ENCODE data around the gene LTBR. TPM values are rescaled to one million over a fixed set of nuclear protein-coding genes. Genes with fewer than 3 reads are reported as not detected.

LTBR gene
- total and polyA plus RNA-seq, 10 of the 15 experiments (the other 5 are each of a cell fraction or from before 2014, with no cell fraction given): 0.24 to 0.44 TPM; not detected in 8

DNA sequence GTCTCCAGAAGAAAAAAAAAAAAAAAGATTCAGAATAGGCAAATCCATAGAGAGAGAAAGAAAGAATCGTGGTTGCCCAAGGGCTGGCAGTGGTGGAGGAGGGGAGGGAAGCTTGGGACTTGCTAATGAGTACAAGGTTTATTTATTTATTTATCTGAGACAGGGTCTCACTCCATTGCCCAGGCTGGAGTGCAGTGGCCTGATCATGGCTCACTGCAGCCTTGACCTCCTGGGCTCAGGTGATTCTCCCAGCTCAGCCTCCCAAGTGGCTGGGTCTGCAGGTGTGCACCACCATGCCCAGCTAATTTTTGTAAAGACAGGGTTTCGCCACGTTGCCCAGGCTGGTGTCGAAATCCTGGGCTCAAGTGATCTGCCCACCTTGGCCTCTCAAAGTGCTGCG, 32.3 kb upstream of the LTBR start (continued):
- no peak for TF ChIP-seq ZBTB11 (CRISPR knock-in tag; IDR thresholded peaks at IDR 0.05)
- TF ChIP-seq IKZF1 (conservative IDR thresholded peaks at IDR 0.05): no peak
- TF ChIP-seq SUZ12 (IDR thresholded peaks at IDR 0.05; ENCODE audit: unreplicated experiment): no peak

GRCh38 chr12:6352193-6353173, 31.5 kb upstream of the LTBR start:
- RAD21 ChIA-PET (ENCODE audit: unreplicated experiment): no interaction called here
- no peak for DNase-seq (ENCODE audit: low read depth, low spot score)
- Histone ChIP-seq H3K9ac (ENCODE audit: control insufficient read depth, insufficient read depth, low read length) (no peak overlapping the region), H3K4me3 (no peak overlapping the region), H3K9me3 (replicated peaks; ENCODE audit: control insufficient read depth, insufficient read depth, low read length) (no peaks in the 10 kb centered on the region), H3K4me1 (ENCODE audit: control insufficient read depth, insufficient read depth, low read length) (no peaks in the 10 kb centered on the region; the same call in 1 of the 2 replicates), H3K27me3 (replicated peaks in 1 of 2; ENCODE audit: control insufficient read depth in 2 of 2, insufficient read depth in 2 of 2, low read length in 1 of 2) (peaks cover 3 to 4% of the 10 kb centered on the region in 2 experiments; a peak in 3 of 4 replicates), H4K20me1 (ENCODE audit: control insufficient read depth, insufficient read depth) (no peaks in the 10 kb centered on the region), H2AFZ (ENCODE audit: control insufficient read depth, low read depth, low read length) (no peak overlapping the region; the same call in 1 of the 2 replicates), H3K27ac (ENCODE audit: control insufficient read depth, insufficient read depth) (no peak overlapping the region), H3K79me2 (ENCODE audit: control insufficient read depth, insufficient read depth, low read length) (no peaks in the 10 kb centered on the region), H3K36me3 (ENCODE audit: control insufficient read depth in 2 of 2, insufficient read depth in 2 of 2, low read length in 1 of 2) (no peaks in the 10 kb centered on the region), H3K4me2 (ENCODE audit: control insufficient read depth, insufficient read depth) (no peak overlapping the region)
- SMC1A ChIA-PET (ENCODE audit: uncharacterized antibody, unreplicated experiment): interaction anchor here (1.2 kb wide), 1 partner anchor 30 kb away, joined by 3 read pairs; no protein-coding TSS in a partner anchor
- CTCF ChIA-PET: interaction anchor here (0.7 to 1.8 kb wide), 3 partner anchors 11 to 257 kb away, joined by 3 to 5 read pairs (median 5); partner anchors contain the start of gene TNFRSF1A
- intact Hi-C loops (cut with micrococcal nuclease; ENCODE audit: unreplicated experiment): no loop called here
- BruUV-seq (replicated peaks): no TSS peak
- in situ Hi-C loops (cut with MboI): no loop called here
- 24% methylated on average over 9 of the region's 9 CpGs for WGBS (ENCODE audit: insufficient coverage, insufficient replicate concordance, low lambda C conversion rate, missing lambda C conversion rate)
- TF ChIP-seq NRF1 (conservative IDR thresholded peaks at IDR 0.05; ENCODE audit: low read depth, low read length) (no peak), CHD4 (IDR thresholded peaks at IDR 0.05) (no peak), HDGF (IDR thresholded peaks at IDR 0.05) (no peak), LARP7 (IDR thresholded peaks at IDR 0.05) (no peak), IKZF1 (conservative IDR thresholded peaks at IDR 0.05) (0 out of 2 replicates have a peak, but pooled peaks have one; percentile 16), JUNB (IDR thresholded peaks at IDR 0.05) (no peak), WRNIP1 (IDR thresholded peaks at IDR 0.05; ENCODE audit: borderline replicate concordance, low read depth, low read length) (no peak)
- TF ChIP-seq, protein P1, sequence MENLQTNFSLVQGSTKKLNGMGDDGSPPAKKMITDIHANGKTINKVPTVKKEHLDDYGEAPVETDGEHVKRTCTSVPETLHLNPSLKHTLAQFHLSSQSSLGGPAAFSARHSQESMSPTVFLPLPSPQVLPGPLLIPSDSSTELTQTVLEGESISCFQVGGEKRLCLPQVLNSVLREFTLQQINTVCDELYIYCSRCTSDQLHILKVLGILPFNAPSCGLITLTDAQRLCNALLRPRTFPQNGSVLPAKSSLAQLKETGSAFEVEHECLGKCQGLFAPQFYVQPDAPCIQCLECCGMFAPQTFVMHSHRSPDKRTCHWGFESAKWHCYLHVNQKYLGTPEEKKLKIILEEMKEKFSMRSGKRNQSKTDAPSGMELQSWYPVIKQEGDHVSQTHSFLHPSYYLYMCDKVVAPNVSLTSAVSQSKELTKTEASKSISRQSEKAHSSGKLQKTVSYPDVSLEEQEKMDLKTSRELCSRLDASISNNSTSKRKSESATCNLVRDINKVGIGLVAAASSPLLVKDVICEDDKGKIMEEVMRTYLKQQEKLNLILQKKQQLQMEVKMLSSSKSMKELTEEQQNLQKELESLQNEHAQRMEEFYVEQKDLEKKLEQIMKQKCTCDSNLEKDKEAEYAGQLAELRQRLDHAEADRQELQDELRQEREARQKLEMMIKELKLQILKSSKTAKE (IDR thresholded peaks at IDR 0.05; ENCODE audit: low read depth, poor library complexity, severe bottlenecking): no peak
- TF ChIP-seq, protein P2, sequence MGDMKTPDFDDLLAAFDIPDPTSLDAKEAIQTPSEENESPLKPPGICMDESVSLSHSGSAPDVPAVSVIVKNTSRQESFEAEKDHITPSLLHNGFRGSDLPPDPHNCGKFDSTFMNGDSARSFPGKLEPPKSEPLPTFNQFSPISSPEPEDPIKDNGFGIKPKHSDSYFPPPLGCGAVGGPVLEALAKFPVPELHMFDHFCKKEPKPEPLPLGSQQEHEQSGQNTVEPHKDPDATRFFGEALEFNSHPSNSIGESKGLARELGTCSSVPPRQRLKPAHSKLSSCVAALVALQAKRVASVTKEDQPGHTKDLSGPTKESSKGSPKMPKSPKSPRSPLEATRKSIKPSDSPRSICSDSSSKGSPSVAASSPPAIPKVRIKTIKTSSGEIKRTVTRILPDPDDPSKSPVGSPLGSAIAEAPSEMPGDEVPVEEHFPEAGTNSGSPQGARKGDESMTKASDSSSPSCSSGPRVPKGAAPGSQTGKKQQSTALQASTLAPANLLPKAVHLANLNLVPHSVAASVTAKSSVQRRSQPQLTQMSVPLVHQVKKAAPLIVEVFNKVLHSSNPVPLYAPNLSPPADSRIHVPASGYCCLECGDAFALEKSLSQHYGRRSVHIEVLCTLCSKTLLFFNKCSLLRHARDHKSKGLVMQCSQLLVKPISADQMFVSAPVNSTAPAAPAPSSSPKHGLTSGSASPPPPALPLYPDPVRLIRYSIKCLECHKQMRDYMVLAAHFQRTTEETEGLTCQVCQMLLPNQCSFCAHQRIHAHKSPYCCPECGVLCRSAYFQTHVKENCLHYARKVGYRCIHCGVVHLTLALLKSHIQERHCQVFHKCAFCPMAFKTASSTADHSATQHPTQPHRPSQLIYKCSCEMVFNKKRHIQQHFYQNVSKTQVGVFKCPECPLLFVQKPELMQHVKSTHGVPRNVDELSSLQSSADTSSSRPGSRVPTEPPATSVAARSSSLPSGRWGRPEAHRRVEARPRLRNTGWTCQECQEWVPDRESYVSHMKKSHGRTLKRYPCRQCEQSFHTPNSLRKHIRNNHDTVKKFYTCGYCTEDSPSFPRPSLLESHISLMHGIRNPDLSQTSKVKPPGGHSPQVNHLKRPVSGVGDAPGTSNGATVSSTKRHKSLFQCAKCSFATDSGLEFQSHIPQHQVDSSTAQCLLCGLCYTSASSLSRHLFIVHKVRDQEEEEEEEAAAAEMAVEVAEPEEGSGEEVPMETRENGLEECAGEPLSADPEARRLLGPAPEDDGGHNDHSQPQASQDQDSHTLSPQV (IDR thresholded peaks at IDR 0.05): no peak
- FAIRE-seq: no peak
- POLR2A ChIA-PET: no interaction called here
- peak; percentile 51 for ATAC-seq

All from GM12878 (cell line).